ENCODE measurements around the gene GOLGA8N. TPM values are rescaled to one million over a fixed set of nuclear protein-coding genes. Genes with fewer than 3 reads are reported as not detected.

The GOLGA8N gene
- total and polyA plus RNA-seq, 2 donors (not counting 1 experiment from before 2014, with no cell fraction given), result 3.7 to 7.5 TPM

- H3K36me3 ChIP-seq (replicated peaks in 1 of 2; ENCODE audit: control extremely low read depth in 1 of 2, control insufficient read depth in 1 of 2, extremely low read depth in 1 of 2, insufficient read depth in 2 of 2, low read length in 1 of 2), result no peaks in the 10 kb centered on the region
Observed at GRCh38 chr15:32642667-32643435, 49.6 kb downstream of the GOLGA8N start.

More at GRCh38 chr15:32642667-32643435, 49.6 kb downstream of the GOLGA8N start:
- no peak overlapping the region for H3K4me3 ChIP-seq (ENCODE audit: control extremely low read depth in 1 of 5, extremely low read depth in 1 of 5, insufficient read depth in 1 of 5, low read depth in 2 of 5, low read length in 4 of 5)
- H4K20me1 ChIP-seq (ENCODE audit: control insufficient read depth, insufficient read depth, low read length, poor library complexity, severe bottlenecking), result no peaks in the 10 kb centered on the region
- H3K4me1 ChIP-seq (ENCODE audit: control insufficient read depth in 2 of 2, insufficient read depth in 2 of 2, low read length in 2 of 2), result no peaks in the 10 kb centered on the region
- ATAC-seq (ENCODE audit: low read depth), result no peak
- intact Hi-C loops (cut with micrococcal nuclease), result no loop called here
- DNase-seq, result no peak
- H2AFZ ChIP-seq (ENCODE audit: insufficient read depth, low read depth, low read length, poor library complexity, severe bottlenecking), result no peak overlapping the region
- H3K27me3 Mint-ChIP-seq, result peaks cover 11% of the 10 kb centered on the region
- H3K4me1 Mint-ChIP-seq, result no peaks in the 10 kb centered on the region
- no peak overlapping the region for H3K9ac ChIP-seq (ENCODE audit: low read length)
- no peak overlapping the region for H3K4me3 Mint-ChIP-seq
- WGBS (ENCODE audit: insufficient coverage), result 95% methylated on average over 4 of the region's 5 CpGs
- ChIA-PET POLR2A (no interaction called here), CTCF (interaction anchor here (2.8 kb wide), 1 partner anchor 8 kb away, joined by 9 read pairs; no protein-coding TSS in a partner anchor)
- no peak overlapping the region for H3K27ac ChIP-seq (ENCODE audit: low read length in 2 of 2)
- no peaks in the 10 kb centered on the region for H3K9me3 ChIP-seq (ENCODE audit: control extremely low read depth in 1 of 3, control insufficient read depth in 2 of 3, insufficient read depth in 1 of 3, low read length in 2 of 3)
- no peak for TF ChIP-seq CTCF (IDR thresholded peaks at IDR 0.05)
- TF ChIP-seq EZH2 (IDR thresholded peaks at IDR 0.05; ENCODE audit: borderline replicate concordance, insufficient read depth, low read depth, low read length, poor library complexity, severe bottlenecking), result no peak
- H3K79me2 ChIP-seq (ENCODE audit: control insufficient read depth, insufficient read depth, low read length), result no peaks in the 10 kb centered on the region
- H3K9me3 Mint-ChIP-seq (ENCODE audit: insufficient read depth), result no peaks in the 10 kb centered on the region
- no peak overlapping the region for H3K27ac Mint-ChIP-seq
- H3K4me2 ChIP-seq (replicated peaks; ENCODE audit: low read depth, low read length, poor library complexity, severe bottlenecking), result no peak overlapping the region
- H3K27me3 ChIP-seq (replicated peaks in 1 of 4; ENCODE audit: control extremely low read depth in 1 of 4, control insufficient read depth in 3 of 4, insufficient read depth in 4 of 4, low read length in 3 of 4), result no peaks in the 10 kb centered on the region

All from B cell (primary cell).